ENCODE results near the gene SLC20A1.

GRCh38 chr2:112642561-112642960 is 3.2 kb upstream of the SLC20A1 start:
- no peak for TF ChIP-seq POLR2A (IDR thresholded peaks at IDR 0.05; ENCODE audit: low read depth, low read length)
- no peak for TF ChIP-seq POLR2AphosphoS5 (IDR thresholded peaks at IDR 0.05; ENCODE audit: low read depth, low read length)
- no peak for TF ChIP-seq TAF1 (IDR thresholded peaks at IDR 0.05; ENCODE audit: borderline replicate concordance, low read depth, low read length)
